GM12878 (cell line): ENCODE data around the gene ANK3. TPM values are rescaled to one million over a fixed set of nuclear protein-coding genes. Genes with fewer than 3 reads are reported as not detected.

Experiments used
- ATAC-seq: fragments of 200-7000 bp; cut with Tn5 transposase; 3 replicates; pipeline ENCODE4 v1.9.1; 2020; ENCODE audit warnings: mild to moderate bottlenecking, moderate library complexity
- BruUV-seq: library from RNA; stranded (reverse); fragments of 400-500 nt; replicated peaks from 2 replicates; lab custom pipeline; 2021; lab: Mats Ljungman, UMichigan
- CTCF ChIA-PET: fragments of 300-600 bp; sonication (Branson Sonifier 250); formaldehyde crosslinking; extraction: SDS; loops from one replicate; lab custom pipeline; 2021; ENCODE audit warnings: inconsistent platforms; lab: Yijun Ruan, JAX
- POLR2A ChIA-PET: fragments of 350-600 bp; formaldehyde crosslinking; extraction: SDS; loops from one replicate; lab custom pipeline; 2021; ENCODE audit warnings: inconsistent platforms; lab: Charles Lee
- RAD21 ChIA-PET: fragments of 300-600 bp; sonication (Branson Sonifier 250); formaldehyde crosslinking; loops from one replicate; lab custom pipeline; 2023; ENCODE audit warnings: antibody characterized with exemption; ENCODE audit not compliant: unreplicated experiment; lab: Charles Lee
- SMC1A ChIA-PET: fragments of 300-600 bp; sonication (Branson Sonifier 250); formaldehyde crosslinking; loops from one replicate; lab custom pipeline; 2023; ENCODE audit not compliant: unreplicated experiment, uncharacterized antibody; lab: Charles Lee
- DNase-seq: peaks from one replicate; pipeline ENCODE4 v3.0.0-alpha.2; 2011; ENCODE audit warnings: low read depth, low spot score
- FAIRE-seq: peaks from 3 replicates; lab custom pipeline; 2011; peaks lifted over from hg19 to GRCh38; lab: Jason Lieb, UNC
- H2AFZ ChIP-seq: 2 replicates; pipeline ENCODE4 v1.6.0; 2011; ENCODE audit warnings: low read depth, low read length, control low read depth; ENCODE audit not compliant: control insufficient read depth
- H3K27ac ChIP-seq: 2 replicates; pipeline ENCODE4 v1.5.1; 2011; ENCODE audit warnings: control low read depth; ENCODE audit not compliant: control insufficient read depth, insufficient read depth
- H3K27me3 ChIP-seq, 2 experiments: replicated peaks in 1 of 2; 2 replicates each; pipeline versions ENCODE4 v1.6.0 to v1.6.1; 2011; ENCODE audit warnings: low read length in 1 of 2; ENCODE audit not compliant: control insufficient read depth in 2 of 2, insufficient read depth in 2 of 2
- H3K36me3 ChIP-seq, 2 experiments: 2 replicates each; pipeline ENCODE4 v1.5.1; 2011; ENCODE audit warnings: low read length in 1 of 2; ENCODE audit not compliant: control insufficient read depth in 2 of 2, insufficient read depth in 2 of 2
- H3K4me1 ChIP-seq: 2 replicates; pipeline ENCODE4 v1.6.1; 2011; ENCODE audit warnings: mild to moderate bottlenecking, low read length, moderate library complexity, mixed read lengths; ENCODE audit not compliant: control insufficient read depth, insufficient read depth
- H3K4me2 ChIP-seq: 2 replicates; pipeline ENCODE4 v1.6.0; 2011; ENCODE audit warnings: control low read depth; ENCODE audit not compliant: control insufficient read depth, insufficient read depth
- H3K4me3 ChIP-seq: fragments of 200-600 bp; sonication (generic); 2 replicates; pipeline ENCODE4 v1.5.1; 2016
- H3K79me2 ChIP-seq: 2 replicates; pipeline ENCODE4 v1.6.0; 2011; ENCODE audit warnings: low read length; ENCODE audit not compliant: control insufficient read depth, insufficient read depth
- H3K9ac ChIP-seq: 2 replicates; pipeline ENCODE4 v1.8.0; 2011; ENCODE audit warnings: low read length, control low read depth, mixed read lengths; ENCODE audit not compliant: control insufficient read depth, insufficient read depth
- H3K9me3 ChIP-seq: replicated peaks from 3 replicates; pipeline ENCODE4 v1.5.1; 2011; ENCODE audit warnings: mild to moderate bottlenecking, low read length; ENCODE audit not compliant: control insufficient read depth, insufficient read depth
- H4K20me1 ChIP-seq: 2 replicates; pipeline ENCODE4 v1.6.0; 2011; ENCODE audit not compliant: control insufficient read depth, insufficient read depth
- IKZF1 ChIP-seq: fragments of 450-650 bp; conservative IDR thresholded peaks from 2 replicates; pipeline ENCODE4 v1.6.1; 2017; ENCODE audit warnings: antibody characterized with exemption, mild to moderate bottlenecking
- MYB ChIP-seq: fragments of 150-350 bp; IDR thresholded peaks from 2 replicates; pipeline ENCODE4 v1.6.1; 2014; ENCODE audit warnings: mild to moderate bottlenecking, low read depth, low read length, borderline replicate concordance
- NFIC ChIP-seq: IDR thresholded peaks from 2 replicates; pipeline ENCODE4 v1.6.1; 2012; ENCODE audit warnings: low read depth, mild to moderate bottlenecking, inconsistent platforms, low read length, moderate library complexity
- NR2C2 ChIP-seq: IDR thresholded peaks from 2 replicates; pipeline ENCODE4 v1.6.1; 2011; ENCODE audit warnings: borderline replicate concordance, low read depth; ENCODE audit not compliant: control insufficient read depth, insufficient read length
- POLR2AphosphoS2 ChIP-seq: IDR thresholded peaks from 2 replicates; pipeline ENCODE4 v1.6.1; 2011; ENCODE audit warnings: low read depth, mild to moderate bottlenecking, low read length, improper control_type of control experiment, moderate library complexity
- POLR2AphosphoS5 ChIP-seq: IDR thresholded peaks from 2 replicates; pipeline ENCODE4 v1.6.1; 2011; ENCODE audit warnings: mild to moderate bottlenecking, low read length, inconsistent platforms
- SMARCA5 ChIP-seq: fragments of 450-650 bp; IDR thresholded peaks from 2 replicates; pipeline ENCODE4 v1.6.1; 2017; ENCODE audit warnings: mild to moderate bottlenecking
- STAT3 ChIP-seq: IDR thresholded peaks from 2 replicates; pipeline ENCODE4 v1.6.1; 2011; ENCODE audit warnings: low read depth, low read length, improper control_type of control experiment
- TCF7 ChIP-seq: IDR thresholded peaks from 2 replicates; pipeline ENCODE4 v1.6.1; 2014; ENCODE audit warnings: antibody characterized with exemption, borderline replicate concordance
- YY1 ChIP-seq: IDR thresholded peaks from 2 replicates; pipeline ENCODE4 v1.6.1; 2011; ENCODE audit warnings: low read depth, mild to moderate bottlenecking, low read length
- WGBS: methylation state at CpG from one replicate; pipeline ENCODE4 v1.1.6; 2016; ENCODE audit warnings: low lambda C conversion rate; ENCODE audit not compliant: insufficient replicate concordance, insufficient coverage; ENCODE audit errors: missing lambda C conversion rate; 5-methylcytosine and 5-hydroxymethylcytosine counted together
- in situ Hi-C: fragments of 300-500 bp; cut with MboI; formaldehyde crosslinking; loops from 9 replicates; pipeline ENCODE4 v1.14.3; 2018; ENCODE audit warnings: mixed read lengths
- intact Hi-C: fragments of 100-400 bp; cut with micrococcal nuclease; formaldehyde crosslinking; loops from one replicate; pipeline ENCODE4 v1.14.2; 2022; ENCODE audit not compliant: unreplicated experiment
- polyA plus RNA-seq, 11 experiments: library from polyadenylated mRNA; depleted of rRNA in 4 of 11; unstranded in 6 of 11; stranded (reverse) in 5 of 11; fragments of >200 nt; fragmentation: Nextera tagmentation in 4 of 11; fragmentation: Illumina TruSeq in 1 of 11; extraction: Ambion mirVana in 4 of 11; extraction: Trizol in 1 of 11; gene quantifications; 1 replicate in 1 of 11; 2 replicates in 10 of 11; pipeline versions ENCODE4 v1.2.1 to v1.2.3, GENCODE V29; 2011 to 2016; ENCODE audit warnings: inconsistent platforms in 2 of 11, missing spikeins in 2 of 11, low read depth in 1 of 11
- total RNA-seq, 4 experiments: library from RNA; depleted of rRNA in 3 of 4; stranded (reverse); fragments of >200 nt in 3 of 4; fragmentation: Illumina TruSeq in 1 of 4; extraction: Trizol in 1 of 4; gene quantifications; 2 replicates each; pipeline versions ENCODE4 v1.2.1 to v1.2.3, GENCODE V29; 2013 to 2021
- TF ChIP-seq, protein P1 (sequence below): fragments of 450-650 bp; IDR thresholded peaks from 2 replicates; pipeline ENCODE4 v1.6.1; 2018; ENCODE audit warnings: mild to moderate bottlenecking, low read depth, moderate library complexity; ENCODE audit not compliant: partially characterized antibody
- TF ChIP-seq, protein P2 (sequence below): fragments of 450-650 bp; IDR thresholded peaks from 2 replicates; pipeline ENCODE4 v1.6.1; 2017; ENCODE audit warnings: mild to moderate bottlenecking, low read depth, inconsistent platforms; ENCODE audit not compliant: poor library complexity, severe bottlenecking
- TF ChIP-seq, protein P3 (sequence below): fragments of 150-350 bp; IDR thresholded peaks from 2 replicates; pipeline ENCODE4 v1.6.1; 2016; ENCODE audit warnings: low read depth, low read length
- TF ChIP-seq, protein P4 (sequence below): IDR thresholded peaks from 2 replicates; pipeline ENCODE4 v1.6.1; 2011; ENCODE audit warnings: borderline replicate concordance, low read depth, mild to moderate bottlenecking, moderate library complexity, mixed read lengths, low read length; ENCODE audit not compliant: insufficient read depth; ENCODE audit errors: extremely low read length

Gene ANK3
- total and polyA plus RNA-seq, 10 of the 15 experiments (the other 5 are each of a cell fraction or from before 2014, with no cell fraction given): 0.06 to 0.82 (median 0.20) TPM; not detected in 2

DNA sequence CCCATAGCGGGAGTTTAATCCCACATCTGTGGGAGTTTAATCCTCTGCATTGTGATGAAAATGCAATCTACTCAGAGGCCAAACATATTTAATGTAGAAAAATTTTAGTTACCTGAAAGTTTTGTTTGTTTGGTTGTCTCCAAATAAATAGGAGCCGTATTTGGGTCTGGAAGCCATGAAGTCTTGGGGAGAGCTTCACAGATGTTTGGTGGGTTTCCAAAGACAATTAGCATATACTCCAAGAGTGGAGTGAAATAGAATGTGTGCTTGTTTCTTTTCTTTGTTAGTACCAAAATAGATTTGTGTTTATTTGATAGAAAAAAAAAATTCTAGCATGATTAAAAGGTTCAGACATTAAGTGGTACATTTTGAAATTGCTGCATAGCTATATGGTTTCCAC lies 50.9 kb downstream of the ANK3 start:
- POLR2A ChIA-PET: interaction anchor here (0.6 kb wide), 1 partner anchor 1145 kb away, joined by 5 read pairs; no protein-coding TSS in a partner anchor
- no peak for DNase-seq
- H3K4me1 ChIP-seq: no peaks in the 10 kb centered on the region
- SMC1A ChIA-PET: interaction anchor here (1.4 kb wide), 1 partner anchor 101 kb away, joined by 4 read pairs; no protein-coding TSS in a partner anchor
- in situ Hi-C loops: no loop called here
- no peak overlapping the region for H3K4me2 ChIP-seq
- intact Hi-C loops: loop anchor here (5.0 kb wide), 1 partner anchor 101 kb away; no protein-coding TSS in a partner anchor
- WGBS: 58% methylated on average over 2 of the region's 2 CpGs
- no TSS peak for BruUV-seq
- no peaks in the 10 kb centered on the region for H3K9me3 ChIP-seq
- CTCF ChIA-PET: interaction anchor here (1.3 to 2.7 kb wide), 3 partner anchors 11 to 94 kb away, joined by 3 to 11 read pairs (median 9); no protein-coding TSS in a partner anchor
- RAD21 ChIA-PET: interaction anchor here (1.4 to 1.7 kb wide), 3 partner anchors 12 to 95 kb away, joined by 3 to 5 read pairs (median 4); no protein-coding TSS in a partner anchor
- H3K27ac ChIP-seq: no peak overlapping the region
- no peaks in the 10 kb centered on the region for H3K27me3 ChIP-seq
- no peak overlapping the region for H2AFZ ChIP-seq
- no peak overlapping the region for H3K9ac ChIP-seq
- H4K20me1 ChIP-seq: no peaks in the 10 kb centered on the region
- no peak for FAIRE-seq
- H3K79me2 ChIP-seq: no peaks in the 10 kb centered on the region
- no peaks in the 10 kb centered on the region for H3K36me3 ChIP-seq
- no peak for ATAC-seq
- H3K4me3 ChIP-seq: no peak overlapping the region
- TF ChIP-seq POLR2AphosphoS5 (no peak), TCF7 (no peak), POLR2AphosphoS2 (no peak), YY1 (no peak), STAT3 (no peak), NFIC (no peak), NR2C2 (no peak), SMARCA5 (no peak), MYB (no peak), IKZF1 (no peak)
- TF ChIP-seq, protein P1, sequence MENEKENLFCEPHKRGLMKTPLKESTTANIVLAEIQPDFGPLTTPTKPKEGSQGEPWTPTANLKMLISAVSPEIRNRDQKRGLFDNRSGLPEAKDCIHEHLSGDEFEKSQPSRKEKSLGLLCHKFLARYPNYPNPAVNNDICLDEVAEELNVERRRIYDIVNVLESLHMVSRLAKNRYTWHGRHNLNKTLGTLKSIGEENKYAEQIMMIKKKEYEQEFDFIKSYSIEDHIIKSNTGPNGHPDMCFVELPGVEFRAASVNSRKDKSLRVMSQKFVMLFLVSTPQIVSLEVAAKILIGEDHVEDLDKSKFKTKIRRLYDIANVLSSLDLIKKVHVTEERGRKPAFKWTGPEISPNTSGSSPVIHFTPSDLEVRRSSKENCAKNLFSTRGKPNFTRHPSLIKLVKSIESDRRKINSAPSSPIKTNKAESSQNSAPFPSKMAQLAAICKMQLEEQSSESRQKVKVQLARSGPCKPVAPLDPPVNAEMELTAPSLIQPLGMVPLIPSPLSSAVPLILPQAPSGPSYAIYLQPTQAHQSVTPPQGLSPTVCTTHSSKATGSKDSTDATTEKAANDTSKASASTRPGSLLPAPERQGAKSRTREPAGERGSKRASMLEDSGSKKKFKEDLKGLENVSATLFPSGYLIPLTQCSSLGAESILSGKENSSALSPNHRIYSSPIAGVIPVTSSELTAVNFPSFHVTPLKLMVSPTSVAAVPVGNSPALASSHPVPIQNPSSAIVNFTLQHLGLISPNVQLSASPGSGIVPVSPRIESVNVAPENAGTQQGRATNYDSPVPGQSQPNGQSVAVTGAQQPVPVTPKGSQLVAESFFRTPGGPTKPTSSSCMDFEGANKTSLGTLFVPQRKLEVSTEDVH: no peak
- TF ChIP-seq, protein P2, sequence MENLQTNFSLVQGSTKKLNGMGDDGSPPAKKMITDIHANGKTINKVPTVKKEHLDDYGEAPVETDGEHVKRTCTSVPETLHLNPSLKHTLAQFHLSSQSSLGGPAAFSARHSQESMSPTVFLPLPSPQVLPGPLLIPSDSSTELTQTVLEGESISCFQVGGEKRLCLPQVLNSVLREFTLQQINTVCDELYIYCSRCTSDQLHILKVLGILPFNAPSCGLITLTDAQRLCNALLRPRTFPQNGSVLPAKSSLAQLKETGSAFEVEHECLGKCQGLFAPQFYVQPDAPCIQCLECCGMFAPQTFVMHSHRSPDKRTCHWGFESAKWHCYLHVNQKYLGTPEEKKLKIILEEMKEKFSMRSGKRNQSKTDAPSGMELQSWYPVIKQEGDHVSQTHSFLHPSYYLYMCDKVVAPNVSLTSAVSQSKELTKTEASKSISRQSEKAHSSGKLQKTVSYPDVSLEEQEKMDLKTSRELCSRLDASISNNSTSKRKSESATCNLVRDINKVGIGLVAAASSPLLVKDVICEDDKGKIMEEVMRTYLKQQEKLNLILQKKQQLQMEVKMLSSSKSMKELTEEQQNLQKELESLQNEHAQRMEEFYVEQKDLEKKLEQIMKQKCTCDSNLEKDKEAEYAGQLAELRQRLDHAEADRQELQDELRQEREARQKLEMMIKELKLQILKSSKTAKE: no peak
- TF ChIP-seq, protein P3, sequence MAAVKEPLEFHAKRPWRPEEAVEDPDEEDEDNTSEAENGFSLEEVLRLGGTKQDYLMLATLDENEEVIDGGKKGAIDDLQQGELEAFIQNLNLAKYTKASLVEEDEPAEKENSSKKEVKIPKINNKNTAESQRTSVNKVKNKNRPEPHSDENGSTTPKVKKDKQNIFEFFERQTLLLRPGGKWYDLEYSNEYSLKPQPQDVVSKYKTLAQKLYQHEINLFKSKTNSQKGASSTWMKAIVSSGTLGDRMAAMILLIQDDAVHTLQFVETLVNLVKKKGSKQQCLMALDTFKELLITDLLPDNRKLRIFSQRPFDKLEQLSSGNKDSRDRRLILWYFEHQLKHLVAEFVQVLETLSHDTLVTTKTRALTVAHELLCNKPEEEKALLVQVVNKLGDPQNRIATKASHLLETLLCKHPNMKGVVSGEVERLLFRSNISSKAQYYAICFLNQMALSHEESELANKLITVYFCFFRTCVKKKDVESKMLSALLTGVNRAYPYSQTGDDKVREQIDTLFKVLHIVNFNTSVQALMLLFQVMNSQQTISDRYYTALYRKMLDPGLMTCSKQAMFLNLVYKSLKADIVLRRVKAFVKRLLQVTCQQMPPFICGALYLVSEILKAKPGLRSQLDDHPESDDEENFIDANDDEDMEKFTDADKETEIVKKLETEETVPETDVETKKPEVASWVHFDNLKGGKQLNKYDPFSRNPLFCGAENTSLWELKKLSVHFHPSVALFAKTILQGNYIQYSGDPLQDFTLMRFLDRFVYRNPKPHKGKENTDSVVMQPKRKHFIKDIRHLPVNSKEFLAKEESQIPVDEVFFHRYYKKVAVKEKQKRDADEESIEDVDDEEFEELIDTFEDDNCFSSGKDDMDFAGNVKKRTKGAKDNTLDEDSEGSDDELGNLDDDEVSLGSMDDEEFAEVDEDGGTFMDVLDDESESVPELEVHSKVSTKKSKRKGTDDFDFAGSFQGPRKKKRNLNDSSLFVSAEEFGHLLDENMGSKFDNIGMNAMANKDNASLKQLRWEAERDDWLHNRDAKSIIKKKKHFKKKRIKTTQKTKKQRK: no peak
- TF ChIP-seq, protein P4, sequence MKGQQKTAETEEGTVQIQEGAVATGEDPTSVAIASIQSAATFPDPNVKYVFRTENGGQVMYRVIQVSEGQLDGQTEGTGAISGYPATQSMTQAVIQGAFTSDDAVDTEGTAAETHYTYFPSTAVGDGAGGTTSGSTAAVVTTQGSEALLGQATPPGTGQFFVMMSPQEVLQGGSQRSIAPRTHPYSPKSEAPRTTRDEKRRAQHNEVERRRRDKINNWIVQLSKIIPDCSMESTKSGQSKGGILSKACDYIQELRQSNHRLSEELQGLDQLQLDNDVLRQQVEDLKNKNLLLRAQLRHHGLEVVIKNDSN: no peak
